ENCODE measurements around the gene BRSK2.
"Not testable (repeated sequence)": the region's sequence is repeated elsewhere in the genome, so short reads cannot be mapped to it uniquely, and the experiment has no call there.

Gene BRSK2

DNA sequence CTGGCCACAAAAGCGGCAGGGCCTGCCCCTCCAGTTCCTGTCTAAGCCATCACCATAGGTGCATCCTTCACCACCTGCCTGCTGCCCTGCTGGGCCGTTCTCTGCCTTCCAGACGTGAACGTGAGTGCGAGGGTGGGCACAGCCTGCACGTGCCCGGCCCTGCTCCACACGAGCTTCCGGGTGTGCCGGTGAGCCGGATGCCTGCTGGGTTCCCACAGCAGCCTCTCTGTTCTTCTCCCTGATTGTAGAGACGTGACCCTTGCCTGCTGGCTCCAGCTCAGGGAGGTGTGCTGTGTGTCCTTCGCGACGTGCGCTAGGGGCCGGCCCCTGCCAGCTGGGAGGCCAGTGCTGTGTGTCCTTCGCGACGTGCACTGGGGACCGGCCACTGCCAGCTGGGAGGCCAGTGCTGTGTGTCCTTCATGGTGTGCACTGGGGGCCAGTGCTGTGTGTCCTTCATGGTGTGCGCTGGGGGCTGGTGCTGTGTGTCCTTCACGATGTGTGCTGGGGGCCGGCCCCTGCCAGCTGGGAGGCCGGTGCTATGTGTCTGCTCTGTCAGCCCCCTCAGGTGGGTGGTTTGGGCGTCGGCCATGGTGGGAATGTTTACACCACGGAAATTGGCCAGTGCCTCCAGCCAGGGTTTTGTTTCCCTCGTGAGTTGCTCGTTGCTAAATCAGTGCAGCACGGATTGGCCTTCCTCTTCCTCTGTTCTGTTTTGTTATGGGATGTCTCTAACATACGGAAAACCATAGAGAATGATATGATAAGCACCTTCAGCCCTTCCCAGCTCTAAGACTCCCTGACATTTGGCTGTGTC lies 35.4 kb upstream of the BRSK2 start:
- H3K4me3 ChIP-seq (ENCODE audit: low read depth in 1 of 5, low read length in 5 of 5) = no peak overlapping the region
- no peaks in the 10 kb centered on the region for H3K36me3 ChIP-seq (ENCODE audit: control insufficient read depth in 5 of 5, insufficient read depth in 5 of 5, low read length in 5 of 5)
- no peaks in the 10 kb centered on the region for H3K9me3 ChIP-seq (ENCODE audit: control insufficient read depth in 5 of 5, low read length in 5 of 5)
- no peak overlapping the region for H3K27ac ChIP-seq (ENCODE audit: low read depth, low read length)
- H3K9ac ChIP-seq (ENCODE audit: low read length in 5 of 5) = no peak overlapping the region
- peaks cover 0 to 5% (median 0%) of the 10 kb centered on the region in 5 donors for H3K4me1 ChIP-seq (ENCODE audit: control insufficient read depth in 5 of 5, insufficient read depth in 5 of 5, low read length in 5 of 5)
- peaks cover 4 to 24% (median 18%) of the 10 kb centered on the region in 5 donors for H3K27me3 ChIP-seq (ENCODE audit: control insufficient read depth in 5 of 5, insufficient read depth in 4 of 5, low read length in 5 of 5)

DNA sequence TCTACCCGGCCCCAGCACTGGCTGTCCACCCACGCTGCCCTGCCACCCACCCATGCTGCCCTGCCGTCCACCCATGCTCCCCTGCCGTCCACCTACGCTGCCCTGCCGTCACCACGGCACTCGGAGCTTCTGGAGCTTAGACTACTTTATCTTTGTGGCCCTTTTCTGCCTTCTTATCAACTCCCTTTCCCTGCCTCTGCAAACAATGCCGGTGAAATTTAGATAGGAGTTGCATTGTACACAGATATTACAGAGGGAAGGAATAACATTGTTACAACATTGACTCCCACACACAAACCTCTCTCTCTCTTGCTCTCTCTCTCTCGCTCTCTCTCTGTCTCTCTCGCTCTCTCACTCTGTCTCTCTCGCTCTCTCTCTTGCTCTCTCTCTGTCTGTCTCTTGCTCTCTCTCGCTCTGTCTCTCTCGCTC lies 33.7 kb upstream of the BRSK2 start:
- peaks cover 0 to 5% (median 0%) of the 10 kb centered on the region in 5 donors for H3K4me1 ChIP-seq (ENCODE audit: control insufficient read depth in 5 of 5, insufficient read depth in 5 of 5, low read length in 5 of 5)
- H3K27me3 ChIP-seq (ENCODE audit: control insufficient read depth in 5 of 5, insufficient read depth in 4 of 5, low read length in 5 of 5) = peaks cover 4 to 14% (median 12%) of the 10 kb centered on the region in 5 donors
- H3K9me3 ChIP-seq (ENCODE audit: control insufficient read depth in 5 of 5, low read length in 5 of 5) = no peaks in the 10 kb centered on the region
- H3K27ac ChIP-seq (ENCODE audit: low read depth, low read length) = no peak overlapping the region
- no peak overlapping the region for H3K9ac ChIP-seq (ENCODE audit: low read length in 5 of 5)
- H3K4me3 ChIP-seq (ENCODE audit: low read depth in 1 of 5, low read length in 5 of 5) = no peak overlapping the region
- no peaks in the 10 kb centered on the region for H3K36me3 ChIP-seq (ENCODE audit: control insufficient read depth in 5 of 5, insufficient read depth in 5 of 5, low read length in 5 of 5)

DNA sequence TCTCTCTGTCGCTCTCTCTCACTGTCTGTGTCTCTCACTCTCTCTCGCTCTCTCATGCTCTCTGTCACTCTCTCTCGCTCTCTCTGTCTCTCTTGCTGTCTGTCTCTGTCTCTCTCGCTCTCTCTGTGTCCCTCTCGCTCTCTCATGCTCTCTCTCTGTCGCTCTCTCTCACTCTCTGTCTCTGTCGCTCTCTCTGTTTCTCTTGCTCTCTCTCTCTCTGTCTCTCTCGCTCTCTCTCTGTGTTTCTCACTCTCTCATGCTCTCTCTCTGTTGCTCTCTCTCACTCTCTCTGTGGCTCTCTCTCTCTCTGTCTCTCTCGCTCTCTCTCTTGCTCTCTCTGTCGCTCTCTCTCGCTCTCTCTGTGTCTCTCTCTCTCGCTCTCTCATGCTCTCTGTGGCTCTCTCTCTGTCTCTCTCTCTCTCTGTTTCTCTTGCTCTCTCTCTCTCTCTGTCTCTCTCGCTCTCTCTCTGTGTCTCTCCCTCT lies 33.2 kb upstream of the BRSK2 start:
- peaks cover 4 to 14% (median 12%) of the 10 kb centered on the region in 5 donors for H3K27me3 ChIP-seq (ENCODE audit: control insufficient read depth in 5 of 5, insufficient read depth in 4 of 5, low read length in 5 of 5)
- no peak overlapping the region for H3K27ac ChIP-seq (ENCODE audit: low read depth, low read length)

DNA sequence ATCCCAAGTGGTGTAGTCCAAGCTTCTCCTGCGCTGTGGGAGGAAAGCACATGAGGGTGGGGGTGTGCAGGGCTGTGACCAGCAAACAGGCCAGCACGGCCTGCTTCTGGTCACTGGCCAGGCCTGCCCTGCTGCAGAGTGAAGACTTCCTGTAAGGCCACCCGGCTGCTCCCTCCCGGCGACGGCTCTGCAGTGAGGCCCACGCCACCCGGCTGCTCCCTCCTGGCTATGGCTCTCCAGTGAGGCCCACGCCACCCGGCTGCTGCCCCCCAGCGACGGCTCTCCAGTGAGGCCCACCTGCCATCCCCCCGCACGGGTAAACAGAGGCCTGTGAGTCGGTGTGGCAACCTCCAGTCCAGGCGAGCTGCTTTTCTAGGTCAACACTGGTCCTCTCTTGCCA lies 31.4 kb upstream of the BRSK2 start:
- no peak overlapping the region for H3K4me3 ChIP-seq (ENCODE audit: low read depth in 1 of 5, low read length in 5 of 5)
- H3K9me3 ChIP-seq (ENCODE audit: control insufficient read depth in 5 of 5, low read length in 5 of 5) = peaks cover 0 to under 1% (median under 1%) of the 10 kb centered on the region in 5 donors
- peaks cover 1 to 16% (median 10%) of the 10 kb centered on the region in 5 donors for H3K27me3 ChIP-seq (ENCODE audit: control insufficient read depth in 5 of 5, insufficient read depth in 4 of 5, low read length in 5 of 5)
- no peak overlapping the region for H3K9ac ChIP-seq (ENCODE audit: low read length in 5 of 5)
- H3K4me1 ChIP-seq (ENCODE audit: control insufficient read depth in 5 of 5, insufficient read depth in 5 of 5, low read length in 5 of 5) = peaks cover 0 to 5% (median 0%) of the 10 kb centered on the region in 5 donors
- H3K36me3 ChIP-seq (ENCODE audit: control insufficient read depth in 5 of 5, insufficient read depth in 5 of 5, low read length in 5 of 5) = no peaks in the 10 kb centered on the region
- no peak overlapping the region for H3K27ac ChIP-seq (ENCODE audit: low read depth, low read length)

More for the DNA sequence above, 33.2 kb upstream of the BRSK2 start:
- Histone ChIP-seq H3K9ac (ENCODE audit: low read length in 5 of 5) (no peak overlapping the region), H3K4me3 (ENCODE audit: low read depth in 1 of 5, low read length in 5 of 5) (no peak overlapping the region), H3K36me3 (ENCODE audit: control insufficient read depth in 5 of 5, insufficient read depth in 5 of 5, low read length in 5 of 5) (no peaks in the 10 kb centered on the region), H3K4me1 (ENCODE audit: control insufficient read depth in 5 of 5, insufficient read depth in 5 of 5, low read length in 5 of 5) (peaks cover 0 to 5% (median 0%) of the 10 kb centered on the region in 5 donors), H3K9me3 (ENCODE audit: control insufficient read depth in 5 of 5, low read length in 5 of 5) (no peaks in the 10 kb centered on the region)

DNA sequence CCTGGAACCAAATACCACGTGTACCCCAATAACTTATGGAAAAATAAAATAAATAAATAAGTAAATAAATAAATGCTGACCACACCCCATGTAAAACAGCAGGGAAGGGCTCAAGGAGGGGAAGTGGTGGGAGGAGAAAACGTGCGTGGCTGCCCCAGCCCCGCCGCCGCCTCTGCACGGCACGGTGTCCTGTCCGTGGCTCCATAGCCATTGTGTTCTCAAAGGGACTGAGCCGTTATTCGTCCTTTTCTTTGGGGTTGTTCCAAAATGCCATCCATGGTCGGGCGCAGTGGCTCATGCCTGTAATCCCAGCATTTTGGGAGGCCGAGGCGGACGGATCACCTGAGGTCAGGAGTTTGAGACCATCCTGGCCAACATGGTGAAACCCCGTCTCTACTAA lies 30.8 kb upstream of the BRSK2 start:
- peaks cover 0 to 15% (median 5%) of the 10 kb centered on the region in 5 donors for H3K27me3 ChIP-seq (ENCODE audit: control insufficient read depth in 5 of 5, insufficient read depth in 4 of 5, low read length in 5 of 5)
- H3K4me1 ChIP-seq (ENCODE audit: control insufficient read depth in 5 of 5, insufficient read depth in 5 of 5, low read length in 5 of 5); H3K27ac ChIP-seq (ENCODE audit: low read depth, low read length); H3K4me3 ChIP-seq (ENCODE audit: low read depth in 1 of 5, low read length in 5 of 5); H3K9me3 ChIP-seq (ENCODE audit: control insufficient read depth in 5 of 5, low read length in 5 of 5); H3K9ac ChIP-seq (ENCODE audit: low read length in 5 of 5); H3K36me3 ChIP-seq (ENCODE audit: control insufficient read depth in 5 of 5, insufficient read depth in 5 of 5, low read length in 5 of 5): not testable (repeated sequence)

DNA sequence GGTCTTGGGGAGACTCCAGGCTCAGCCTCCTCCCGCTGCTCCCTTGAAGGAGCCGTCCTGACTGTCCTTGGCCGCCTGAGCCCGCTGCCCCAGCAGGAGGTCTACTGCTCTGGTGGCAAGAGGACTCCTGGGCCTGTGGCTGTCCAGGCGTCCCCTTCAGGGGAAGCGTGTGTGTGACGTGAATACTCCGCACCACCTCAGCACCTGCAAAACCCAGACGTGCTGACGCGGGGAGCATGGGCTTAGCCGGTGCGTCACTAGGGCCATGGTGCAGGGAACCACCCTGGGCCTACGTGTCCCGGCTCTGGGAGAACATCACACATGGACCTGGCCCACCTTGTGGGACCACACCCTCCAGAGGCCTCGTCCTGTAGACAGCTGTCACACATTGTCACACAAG lies 30.2 kb upstream of the BRSK2 start:
- peaks cover 0 to 5% (median 0%) of the 10 kb centered on the region in 5 donors for H3K4me1 ChIP-seq (ENCODE audit: control insufficient read depth in 5 of 5, insufficient read depth in 5 of 5, low read length in 5 of 5)
- no peak overlapping the region for H3K27ac ChIP-seq (ENCODE audit: low read depth, low read length)
- peaks cover 0 to 14% (median 5%) of the 10 kb centered on the region in 5 donors for H3K27me3 ChIP-seq (ENCODE audit: control insufficient read depth in 5 of 5, insufficient read depth in 4 of 5, low read length in 5 of 5)
- peaks cover 3 to 14% (median 13%) of the 10 kb centered on the region in 5 donors for H3K9me3 ChIP-seq (ENCODE audit: control insufficient read depth in 5 of 5, low read length in 5 of 5)
- H3K4me3 ChIP-seq (ENCODE audit: low read depth in 1 of 5, low read length in 5 of 5) = no peak overlapping the region
- no peak overlapping the region for H3K9ac ChIP-seq (ENCODE audit: low read length in 5 of 5)
- H3K36me3 ChIP-seq (ENCODE audit: control insufficient read depth in 5 of 5, insufficient read depth in 5 of 5, low read length in 5 of 5) = no peaks in the 10 kb centered on the region

DNA sequence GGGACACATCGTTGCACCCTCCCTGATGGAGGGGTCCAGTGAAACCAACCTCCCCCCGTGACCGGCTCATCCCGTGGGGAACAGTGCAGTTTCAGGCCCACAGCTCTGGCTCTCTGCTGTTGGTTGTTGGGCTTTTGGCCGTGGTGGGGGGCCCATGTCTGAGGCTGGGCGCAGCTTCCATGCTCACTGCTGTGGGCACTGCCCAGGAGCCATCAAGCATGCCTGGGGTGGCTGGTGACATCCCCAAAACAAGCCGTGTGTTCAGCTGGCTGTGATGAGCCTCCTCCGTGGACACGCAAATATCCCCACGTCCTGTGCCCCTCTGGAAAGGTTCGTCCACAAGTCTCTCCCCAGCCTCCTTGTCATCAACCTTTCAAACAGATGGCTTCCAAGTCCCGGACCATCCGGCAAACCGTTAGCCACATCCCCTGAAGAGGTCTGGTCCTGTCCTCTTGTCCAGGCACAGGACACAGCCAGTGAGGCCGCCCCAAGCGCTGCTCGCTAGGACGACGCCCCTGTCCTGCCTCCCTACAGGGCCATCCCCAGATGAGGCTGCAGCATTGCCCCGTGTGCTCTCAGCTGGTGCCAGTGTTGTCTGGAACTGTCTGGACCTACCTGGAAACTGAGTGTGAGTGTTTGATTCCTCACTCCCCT lies 29.4 kb upstream of the BRSK2 start:
- peaks cover 0 to 5% (median 0%) of the 10 kb centered on the region in 5 donors for H3K4me1 ChIP-seq (ENCODE audit: control insufficient read depth in 5 of 5, insufficient read depth in 5 of 5, low read length in 5 of 5)

DNA sequence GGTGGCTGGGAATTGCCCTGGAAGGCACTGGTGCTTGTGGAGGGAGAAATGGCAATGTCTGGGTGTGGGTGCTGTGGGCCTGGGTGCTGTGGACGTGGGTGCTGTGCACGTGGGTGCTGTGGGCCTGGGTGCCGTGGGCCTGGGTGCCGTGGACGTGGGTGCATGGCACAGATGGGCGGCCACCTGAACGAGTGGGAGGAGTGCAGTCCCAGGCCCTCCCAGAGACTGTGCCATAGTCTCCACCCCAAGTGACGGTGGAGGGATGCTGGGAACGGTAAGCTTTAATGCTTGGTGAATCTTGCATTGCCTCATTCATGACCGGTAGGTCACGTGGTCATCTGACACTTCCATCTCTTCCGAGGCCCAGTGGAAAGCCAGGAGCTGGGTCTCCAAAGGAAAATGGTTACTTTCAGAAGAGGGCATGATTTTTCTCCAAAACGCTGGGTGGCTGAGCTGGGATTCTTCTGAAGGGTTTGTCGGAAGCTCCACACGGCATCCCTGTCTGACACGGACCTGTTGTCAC lies 28.8 kb upstream of the BRSK2 start:
- Histone ChIP-seq H3K9ac (ENCODE audit: low read length in 5 of 5) (no peak overlapping the region), H3K4me3 (ENCODE audit: low read depth in 1 of 5, low read length in 5 of 5) (no peak overlapping the region), H3K36me3 (ENCODE audit: control insufficient read depth in 5 of 5, insufficient read depth in 5 of 5, low read length in 5 of 5) (no peaks in the 10 kb centered on the region), H3K27me3 (ENCODE audit: control insufficient read depth in 5 of 5, insufficient read depth in 4 of 5, low read length in 5 of 5) (peaks cover 0 to 13% (median 5%) of the 10 kb centered on the region in 5 donors), H3K27ac (ENCODE audit: low read depth, low read length) (no peak overlapping the region), H3K9me3 (ENCODE audit: control insufficient read depth in 5 of 5, low read length in 5 of 5) (peaks cover 3 to 25% (median 21%) of the 10 kb centered on the region in 5 donors), H3K4me1 (ENCODE audit: control insufficient read depth in 5 of 5, insufficient read depth in 5 of 5, low read length in 5 of 5) (peaks cover 0 to 5% (median 0%) of the 10 kb centered on the region in 5 donors)

More for the DNA sequence above, 29.4 kb upstream of the BRSK2 start:
- Histone ChIP-seq H3K36me3 (ENCODE audit: control insufficient read depth in 5 of 5, insufficient read depth in 5 of 5, low read length in 5 of 5) (no peaks in the 10 kb centered on the region), H3K27me3 (ENCODE audit: control insufficient read depth in 5 of 5, insufficient read depth in 4 of 5, low read length in 5 of 5) (peaks cover 0 to 13% (median 5%) of the 10 kb centered on the region in 5 donors), H3K27ac (ENCODE audit: low read depth, low read length) (no peak overlapping the region), H3K4me3 (ENCODE audit: low read depth in 1 of 5, low read length in 5 of 5) (no peak overlapping the region), H3K9me3 (ENCODE audit: control insufficient read depth in 5 of 5, low read length in 5 of 5) (peaks cover 3 to 19% (median 15%) of the 10 kb centered on the region in 5 donors), H3K9ac (ENCODE audit: low read length in 5 of 5) (no peak overlapping the region)

DNA sequence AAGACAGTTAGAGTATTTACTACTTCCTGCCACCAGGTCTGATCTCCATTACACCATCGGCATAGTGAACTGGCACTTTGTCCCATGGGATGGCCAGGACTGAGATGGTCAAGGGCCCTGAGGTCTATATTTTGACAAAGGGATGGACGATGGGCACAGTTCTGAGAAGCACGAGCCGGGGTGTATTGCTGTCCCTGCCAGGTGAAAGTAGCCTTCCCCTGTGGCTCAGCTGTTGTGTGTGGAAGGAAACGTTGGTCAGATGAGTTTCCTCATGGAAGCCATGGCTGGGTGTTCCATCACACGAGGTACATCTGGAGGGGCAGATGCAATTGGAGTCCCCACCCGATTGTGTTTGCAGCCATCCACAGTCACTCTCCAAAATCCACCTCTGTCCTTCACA lies 27.9 kb upstream of the BRSK2 start:
- Histone ChIP-seq H3K9me3 (ENCODE audit: control insufficient read depth in 5 of 5, low read length in 5 of 5) (peaks cover 3 to 34% (median 27%) of the 10 kb centered on the region in 5 donors), H3K4me1 (ENCODE audit: control insufficient read depth in 5 of 5, insufficient read depth in 5 of 5, low read length in 5 of 5) (peaks cover 0 to 5% (median 0%) of the 10 kb centered on the region in 5 donors), H3K9ac (ENCODE audit: low read length in 5 of 5) (no peak overlapping the region), H3K27ac (ENCODE audit: low read depth, low read length) (no peak overlapping the region), H3K4me3 (ENCODE audit: low read depth in 1 of 5, low read length in 5 of 5) (no peak overlapping the region), H3K27me3 (ENCODE audit: control insufficient read depth in 5 of 5, insufficient read depth in 4 of 5, low read length in 5 of 5) (peaks cover 0 to 11% (median 5%) of the 10 kb centered on the region in 5 donors), H3K36me3 (ENCODE audit: control insufficient read depth in 5 of 5, insufficient read depth in 5 of 5, low read length in 5 of 5) (no peaks in the 10 kb centered on the region)
